Measurements from ENCODE around the gene KLHDC7B. TPM values are rescaled to one million over a fixed set of nuclear protein-coding genes. Genes with fewer than 3 reads are reported as not detected.

Gene KLHDC7B
- total and polyA plus RNA-seq, 2 of the 13 experiments (the other 11 are each of a cell fraction or from before 2014, with no cell fraction given) = 0.11 TPM; not detected in 1

- in situ Hi-C loops (cut with HindIII; ENCODE audit: extremely low pct_ligation_motif_present, low pct_unique_long_range_greater_than_20kb) (no loop called here), intact Hi-C loops (cut with micrococcal nuclease; ENCODE audit: unreplicated experiment) (no loop called here)
- H4K20me1 ChIP-seq (ENCODE audit: insufficient read depth, low read length) = no peaks in the 10 kb centered on the region
- peaks cover 12% of the 10 kb centered on the region for H3K4me1 ChIP-seq (ENCODE audit: insufficient read depth, low read length)
- DNase-seq (ENCODE audit: low spot score) (no peak), ATAC-seq (no peak), FAIRE-seq (no peak)
- H3K27ac ChIP-seq (ENCODE audit: extremely low read length, insufficient read depth, low read length) = no peak overlapping the region
- no peaks in the 10 kb centered on the region for H3K27me3 ChIP-seq (ENCODE audit: control insufficient read depth in 1 of 2, insufficient read depth in 2 of 2, low read length in 2 of 2)
- no peaks in the 10 kb centered on the region for H3K79me2 ChIP-seq (ENCODE audit: insufficient read depth, low read length)
- 93% methylated on average over 10 of the region's 11 CpGs for WGBS (ENCODE audit: low lambda C conversion rate)
- ChIA-PET POLR2A (no interaction called here), CTCF (ENCODE audit: low intra/inter-chr PET ratio, low total read pairs) (interaction anchor here (3.7 kb wide), 1 partner anchor 46 kb away, joined by 37 read pairs; no protein-coding TSS in a partner anchor)
- H3K9ac ChIP-seq (ENCODE audit: insufficient read depth, low read depth, low read length) = no peak overlapping the region
- no peak overlapping the region for H2AFZ ChIP-seq (ENCODE audit: low read length)
- H3K36me3 ChIP-seq (replicated peaks in 1 of 2; ENCODE audit: control insufficient read depth in 1 of 2, insufficient read depth in 2 of 2, low read length in 2 of 2) = peaks cover 4 to 5% of the 10 kb centered on the region in 2 experiments; a peak in 2 of 5 replicates
- BruUV-seq (replicated peaks) = no TSS peak
- TF ChIP-seq ZNF331 (CRISPR knock-in tag; IDR thresholded peaks at IDR 0.05) (no peak), TRIM22 (IDR thresholded peaks at IDR 0.05) (no peak), ZNF572 (CRISPR knock-in tag; IDR thresholded peaks at IDR 0.05) (no peak), ISX (CRISPR knock-in tag; conservative IDR thresholded peaks at IDR 0.05) (no peak), E2F5 (CRISPR knock-in tag; conservative IDR thresholded peaks at IDR 0.05) (no peak), DNMT1 (CRISPR knock-in tag; IDR thresholded peaks at IDR 0.05) (no peak), ZNF619 (CRISPR knock-in tag; IDR thresholded peaks at IDR 0.05) (no peak)
- H3K4me2 ChIP-seq (ENCODE audit: low read depth, low read length) = no peak overlapping the region
- H3K9me3 ChIP-seq (ENCODE audit: low read length) = no peaks in the 10 kb centered on the region
- no peak overlapping the region for H3K4me3 ChIP-seq (replicated peaks in 1 of 3; ENCODE audit: insufficient read depth in 1 of 3, low read depth in 2 of 3, low read length in 3 of 3)
Observed at GRCh38 chr22:50574383-50574755, 28.7 kb downstream of the KLHDC7B start.
